Nephron (organoid): ENCODE results near the gene PRAMEF12.

Source experiments
- H3K27ac Mint-ChIP-seq, 3 experiments: 2 replicates each; pipeline ENCODE4 v1.8.0; 2020; ENCODE audit warnings: mixed read lengths in 3 of 3, mild to moderate bottlenecking in 2 of 3, moderate library complexity in 1 of 3
- H3K27me3 Mint-ChIP-seq: 2 replicates; pipeline ENCODE4 v1.8.0; 2021; ENCODE audit warnings: low read depth, mild to moderate bottlenecking, moderate library complexity, mixed read lengths
- H3K36me3 Mint-ChIP-seq: 2 replicates; pipeline ENCODE4 v1.8.0; 2020; ENCODE audit warnings: low read depth, mixed read lengths
- H3K4me1 Mint-ChIP-seq: 2 replicates; pipeline ENCODE4 v1.8.0; 2020; ENCODE audit warnings: mixed read lengths
- H3K4me3 Mint-ChIP-seq, 3 experiments: 2 replicates each; pipeline ENCODE4 v1.8.0; 2020; ENCODE audit warnings: mild to moderate bottlenecking in 3 of 3, mixed read lengths in 3 of 3, moderate library complexity in 2 of 3
- H3K9me3 Mint-ChIP-seq: 2 replicates; pipeline ENCODE4 v1.8.0; 2020; ENCODE audit warnings: mixed read lengths
- CTCF ChIP-seq, 3 experiments: fragments of 200-600 bp; sonication (generic); IDR thresholded peaks; one replicate each; pipeline ENCODE4 v1.5.0; 2021; ENCODE audit warnings: antibody characterized with exemption in 3 of 3; ENCODE audit not compliant: unreplicated experiment in 3 of 3

The PRAMEF12 gene

GRCh38 chr1:12762766-12763165, 10.8 kb upstream of the PRAMEF12 start:
- no peak for TF ChIP-seq CTCF (IDR thresholded peaks at IDR 0.05; ENCODE audit: unreplicated experiment in 3 of 3)
- Mint-ChIP-seq H3K27ac (no peak overlapping the region), H3K27me3 (peaks cover 32% of the 10 kb centered on the region), H3K36me3 (no peaks in the 10 kb centered on the region), H3K4me3 (no peak overlapping the region), H3K9me3 (peaks cover 5% of the 10 kb centered on the region), H3K4me1 (peaks cover 11% of the 10 kb centered on the region)

GRCh38 chr1:12763479-12763878, 10.1 kb upstream of the PRAMEF12 start:
- no peak for TF ChIP-seq CTCF (IDR thresholded peaks at IDR 0.05; ENCODE audit: unreplicated experiment in 3 of 3)
- Mint-ChIP-seq H3K36me3 (no peaks in the 10 kb centered on the region), H3K4me3 (no peak overlapping the region), H3K4me1 (peaks cover 4% of the 10 kb centered on the region), H3K9me3 (peaks cover 5% of the 10 kb centered on the region), H3K27me3 (peaks cover 27% of the 10 kb centered on the region), H3K27ac (no peak overlapping the region)

GRCh38 chr1:12764016-12764415, 9.5 kb upstream of the PRAMEF12 start:
- H3K4me3 Mint-ChIP-seq: no peak overlapping the region
- H3K36me3 Mint-ChIP-seq: no peaks in the 10 kb centered on the region
- TF ChIP-seq CTCF (IDR thresholded peaks at IDR 0.05; ENCODE audit: unreplicated experiment in 3 of 3): no peak
- peaks cover 21% of the 10 kb centered on the region for H3K27me3 Mint-ChIP-seq
- H3K4me1 Mint-ChIP-seq: no peaks in the 10 kb centered on the region
- no peak overlapping the region for H3K27ac Mint-ChIP-seq
- peaks cover 5% of the 10 kb centered on the region for H3K9me3 Mint-ChIP-seq

- no peak overlapping the region for H3K4me3 Mint-ChIP-seq
- no peak overlapping the region for H3K27ac Mint-ChIP-seq
- H3K36me3 Mint-ChIP-seq: no peaks in the 10 kb centered on the region
- no peaks in the 10 kb centered on the region for H3K4me1 Mint-ChIP-seq
- TF ChIP-seq CTCF (IDR thresholded peaks at IDR 0.05; ENCODE audit: unreplicated experiment in 3 of 3): no peak
- peaks cover 18% of the 10 kb centered on the region for H3K27me3 Mint-ChIP-seq
- peaks cover 12% of the 10 kb centered on the region for H3K9me3 Mint-ChIP-seq
Observed at GRCh38 chr1:12769031-12769430, 4.5 kb upstream of the PRAMEF12 start.

- H3K36me3 Mint-ChIP-seq: no peaks in the 10 kb centered on the region
- TF ChIP-seq CTCF (IDR thresholded peaks at IDR 0.05; ENCODE audit: unreplicated experiment in 3 of 3): no peak
- no peaks in the 10 kb centered on the region for H3K4me1 Mint-ChIP-seq
- no peak overlapping the region for H3K4me3 Mint-ChIP-seq
- peaks cover 14% of the 10 kb centered on the region for H3K9me3 Mint-ChIP-seq
- H3K27me3 Mint-ChIP-seq: peaks cover 22% of the 10 kb centered on the region
- H3K27ac Mint-ChIP-seq: no peak overlapping the region
Observed at GRCh38 chr1:12769976-12770505, 3.5 kb upstream of the PRAMEF12 start.

- Mint-ChIP-seq H3K9me3 (peaks cover 14% of the 10 kb centered on the region), H3K27me3 (peaks cover 22% of the 10 kb centered on the region), H3K4me1 (no peaks in the 10 kb centered on the region), H3K27ac (no peak overlapping the region), H3K4me3 (no peak overlapping the region), H3K36me3 (no peaks in the 10 kb centered on the region)
- TF ChIP-seq CTCF (IDR thresholded peaks at IDR 0.05; ENCODE audit: unreplicated experiment in 3 of 3): no peak
Observed at GRCh38 chr1:12770620-12771019, 2.9 kb upstream of the PRAMEF12 start.
